NT2/D1 (cell line): ENCODE results near the gene IL7R.

Source experiments
- SUZ12 ChIP-seq: IDR thresholded peaks from 2 replicates; pipeline ENCODE4 v1.6.1; 2011; ENCODE audit not compliant: insufficient read length, insufficient read depth; ENCODE audit errors: extremely low read depth
- YY1 ChIP-seq: IDR thresholded peaks from 2 replicates; pipeline ENCODE4 v1.6.1; 2011; ENCODE audit not compliant: insufficient read length, insufficient read depth
- ZNF274 ChIP-seq: IDR thresholded peaks from 2 replicates; pipeline ENCODE4 v1.6.1; 2011; ENCODE audit warnings: mild to moderate bottlenecking, low read depth, low read length

DNA sequence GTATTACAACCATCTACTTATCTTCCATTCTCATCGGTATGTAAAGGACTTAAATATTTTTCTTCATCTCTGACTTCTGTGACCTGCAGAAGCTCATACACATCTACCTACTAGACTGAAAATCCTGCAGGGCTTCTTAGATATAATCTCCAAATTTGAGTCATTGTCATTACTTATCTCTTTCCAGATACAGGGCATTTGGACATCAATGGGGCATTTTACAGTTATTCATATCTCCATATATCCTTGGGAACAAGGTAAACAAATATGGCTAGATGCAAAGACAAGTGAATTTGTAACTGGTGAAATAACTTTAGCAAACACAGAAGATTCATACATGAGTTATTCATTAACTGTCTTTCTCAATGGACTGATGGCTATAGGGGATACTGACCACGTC, 37.7 kb upstream of the IL7R start:
- TF ChIP-seq ZNF274 (no peak), SUZ12 (no peak), YY1 (no peak)
